DMS114 treated with DMSO at 0.1 percent for 48 hours (cell line): ENCODE data around the gene XPNPEP1.
"Not testable (repeated sequence)": the region's sequence is repeated elsewhere in the genome, so short reads cannot be mapped to it uniquely, and the experiment has no call there.

ENCODE experiments used
- DNase-seq: peaks from one replicate; lab custom pipeline; 2025; ENCODE audit not compliant: unreplicated experiment; lab: John Stamatoyannopoulos, UW

Gene XPNPEP1

DNA sequence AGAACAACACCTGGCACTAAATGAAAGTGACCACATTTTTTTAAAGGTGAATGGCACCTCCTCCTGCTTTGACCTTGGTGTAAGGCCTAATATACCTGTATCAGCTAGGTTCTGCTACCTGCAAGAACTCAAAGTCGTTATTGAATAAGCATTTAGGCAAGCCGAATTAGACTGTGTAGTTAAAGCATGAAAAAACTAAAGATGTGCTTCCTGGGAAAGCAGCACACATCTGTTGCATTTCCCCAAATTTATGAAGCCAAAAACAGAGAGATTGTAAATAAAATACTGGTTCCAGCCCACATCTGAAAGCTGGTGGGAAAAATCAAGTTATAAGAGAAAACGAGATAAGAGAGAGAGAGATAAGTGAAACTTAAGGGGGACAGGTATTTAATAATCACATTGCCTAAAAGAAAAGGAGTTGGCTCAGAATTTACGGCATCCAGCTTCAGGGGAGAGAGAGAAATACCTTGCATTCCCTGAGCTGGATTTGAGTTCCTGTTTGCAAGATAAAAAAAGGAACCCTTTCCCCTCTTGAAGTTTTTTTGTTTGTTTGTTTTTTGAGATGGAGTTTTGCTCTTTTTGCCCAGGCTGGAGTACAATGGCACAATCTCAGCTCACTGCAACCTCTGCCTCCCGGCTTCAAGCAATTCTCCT lies 1.8 kb upstream of the XPNPEP1 start:
- DNase-seq, result no peak

DNA sequence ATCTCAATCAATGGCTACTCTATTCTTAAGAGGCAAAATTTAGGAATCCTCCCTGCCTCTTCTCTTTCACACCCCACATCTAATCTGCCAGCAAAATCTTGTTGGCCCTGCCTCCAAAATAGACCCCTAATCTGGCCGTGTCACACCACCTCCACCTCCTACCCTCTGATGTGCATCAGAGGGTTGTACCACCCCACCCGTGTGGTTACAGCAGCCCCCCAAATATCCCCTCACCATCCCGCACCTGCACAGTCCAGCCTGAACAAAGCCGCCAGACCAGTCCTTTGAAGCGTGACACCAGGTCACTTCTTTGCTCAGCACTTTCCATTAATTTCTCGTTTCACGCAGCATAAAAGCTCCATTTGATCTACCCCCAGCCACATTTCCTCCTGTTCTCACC lies 776 bp upstream of the XPNPEP1 start:
- no peak for DNase-seq

DNA sequence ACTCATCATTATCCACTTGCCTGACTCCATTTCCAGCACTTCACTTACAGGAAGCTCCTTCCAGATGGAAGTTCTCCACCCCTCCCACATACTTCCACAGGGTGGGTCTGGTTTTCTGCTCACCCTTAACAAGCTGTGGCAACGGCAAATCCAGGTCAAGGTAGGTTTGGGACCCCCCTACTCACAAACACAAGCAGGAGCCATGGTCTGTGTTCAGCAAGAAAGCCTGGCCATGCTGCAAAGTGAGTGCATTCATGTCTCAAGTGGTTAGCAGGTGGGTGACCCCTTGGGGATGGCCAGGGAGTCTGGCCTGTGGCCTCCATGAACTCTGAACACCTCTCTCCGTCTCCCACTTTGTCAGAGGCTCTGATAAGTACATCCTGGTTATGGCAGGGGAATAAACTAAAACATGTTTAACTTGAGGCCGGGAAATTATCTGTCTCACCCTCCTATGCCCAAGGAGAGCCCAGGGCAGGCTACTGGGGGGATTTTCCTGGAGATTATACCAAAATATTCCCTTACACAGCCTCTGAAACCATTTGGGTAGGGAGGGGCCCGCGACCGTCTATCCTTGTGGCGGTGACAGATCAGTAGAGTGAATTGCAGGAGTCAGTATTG lies 844 bp downstream of the XPNPEP1 start:
- DNase-seq, result no peak

DNA sequence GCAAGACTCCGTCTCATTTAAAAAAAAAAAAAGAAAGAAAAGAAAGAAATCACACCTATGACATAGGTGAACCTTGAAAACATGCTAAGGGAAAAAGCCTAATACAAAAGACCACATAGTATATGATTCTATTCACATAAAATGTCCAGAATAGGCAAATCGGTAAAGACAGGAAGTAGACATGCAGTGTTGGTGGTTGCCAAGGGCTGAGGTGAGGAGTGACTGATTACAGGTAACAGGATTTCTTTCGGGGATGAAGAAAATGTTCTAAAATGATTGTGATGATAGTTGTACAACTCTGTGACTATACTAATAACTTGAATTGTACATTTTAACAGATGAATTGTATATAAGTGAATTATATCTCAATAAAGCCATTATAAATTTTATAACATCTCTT lies 3.3 kb downstream of the XPNPEP1 start:
- no peak for DNase-seq

DNA sequence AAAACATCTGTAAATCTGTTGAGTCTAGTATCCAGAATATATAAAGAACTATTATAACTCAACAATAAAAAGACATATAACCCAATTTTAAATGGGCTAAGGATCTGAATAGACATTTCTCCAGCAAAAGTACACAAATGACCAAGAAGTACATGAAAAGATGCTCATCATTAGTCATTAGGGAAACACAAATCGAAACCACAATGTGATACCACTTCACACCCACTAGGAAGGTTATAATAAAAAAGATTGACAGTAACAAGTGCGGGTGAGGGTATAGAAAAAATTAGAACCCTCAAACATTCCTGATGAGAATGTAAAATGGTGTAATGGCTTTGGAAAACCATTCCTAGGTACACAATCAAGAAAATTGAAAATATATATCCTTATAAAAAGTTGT lies 4.1 kb downstream of the XPNPEP1 start:
- DNase-seq, result no peak

GRCh38 chr10:109918707-109919106 lies 4.6 kb downstream of the XPNPEP1 start:
- not testable (repeated sequence) for DNase-seq

- no peak for DNase-seq
Measured at GRCh38 chr10:109915566-109915965, 7.7 kb downstream of the XPNPEP1 start.

- DNase-seq, result no peak
Measured at GRCh38 chr10:109914966-109915365, 8.3 kb downstream of the XPNPEP1 start.

- DNase-seq, result no peak
Measured at GRCh38 chr10:109913306-109913892, 9.9 kb downstream of the XPNPEP1 start.

- DNase-seq, result no peak
Measured at GRCh38 chr10:109912335-109913281, 10.7 kb downstream of the XPNPEP1 start.

- no peak for DNase-seq
Measured at GRCh38 chr10:109911903-109912302, 11.4 kb downstream of the XPNPEP1 start.

DNA sequence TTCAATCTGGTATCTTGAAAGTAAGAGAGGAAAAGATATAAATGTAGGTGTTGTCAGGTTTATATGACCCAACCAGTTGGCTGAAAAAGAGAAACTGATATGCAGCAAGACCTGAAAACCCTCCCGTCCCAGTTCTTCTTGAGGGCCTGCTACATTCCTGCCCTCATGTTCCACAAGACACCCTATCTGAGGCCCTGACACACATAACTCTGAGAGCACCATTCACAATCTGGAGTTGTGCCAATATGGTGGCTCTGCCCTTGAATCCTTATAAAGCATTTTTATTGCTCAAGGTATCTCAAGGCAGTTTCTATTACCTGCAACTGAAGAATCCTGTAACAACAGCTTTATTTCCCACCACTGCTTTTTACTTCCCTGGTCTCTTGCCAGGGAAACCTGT lies 17.0 kb downstream of the XPNPEP1 start:
- DNase-seq, result no peak

GRCh38 chr10:109904397-109904796 lies 18.9 kb downstream of the XPNPEP1 start:
- no peak for DNase-seq

DNA sequence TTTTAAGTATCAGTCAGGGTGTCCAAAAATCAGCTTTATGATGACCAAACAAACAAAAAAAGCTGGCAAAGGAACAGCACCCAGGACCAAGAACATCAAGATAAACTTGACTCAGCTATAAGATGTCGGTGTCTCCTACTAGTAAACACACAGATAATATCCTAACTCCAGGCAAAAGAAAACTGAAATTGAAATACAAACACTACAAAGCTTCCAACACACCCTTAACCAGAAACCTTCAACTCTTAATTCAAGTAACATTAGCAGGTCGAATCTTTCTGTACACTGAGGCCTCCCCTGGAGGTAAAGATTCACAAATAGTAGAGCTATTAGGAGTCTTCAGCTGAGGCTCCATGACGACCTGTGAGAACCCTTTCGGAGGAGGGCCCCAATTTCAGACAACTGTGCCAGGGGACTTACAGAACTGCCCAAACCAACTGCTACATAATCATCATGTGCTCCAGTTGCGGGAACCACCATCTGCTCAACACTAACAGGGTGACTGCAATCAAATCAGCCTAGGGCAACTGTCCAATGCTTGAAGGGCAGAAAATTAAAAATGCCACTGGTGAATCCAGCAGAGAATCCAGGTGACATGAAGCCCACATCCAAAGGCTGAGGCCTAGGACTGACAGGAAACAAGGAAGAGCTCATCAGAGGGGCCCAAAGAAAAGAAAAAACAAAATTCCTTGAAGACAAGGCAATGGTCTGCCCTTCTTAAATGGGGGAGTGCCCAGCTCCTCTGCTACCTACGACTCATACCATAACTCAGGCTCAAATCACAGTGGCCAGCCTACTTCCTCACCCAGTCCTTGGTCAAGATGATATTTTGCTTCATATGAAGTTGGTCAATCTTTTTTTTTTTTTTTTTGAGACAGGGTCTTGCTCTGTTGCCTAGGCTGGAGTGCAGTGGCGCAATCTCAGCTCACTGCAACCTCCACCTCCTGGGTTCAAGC lies 20.0 kb downstream of the XPNPEP1 start:
- no peak for DNase-seq

DNA sequence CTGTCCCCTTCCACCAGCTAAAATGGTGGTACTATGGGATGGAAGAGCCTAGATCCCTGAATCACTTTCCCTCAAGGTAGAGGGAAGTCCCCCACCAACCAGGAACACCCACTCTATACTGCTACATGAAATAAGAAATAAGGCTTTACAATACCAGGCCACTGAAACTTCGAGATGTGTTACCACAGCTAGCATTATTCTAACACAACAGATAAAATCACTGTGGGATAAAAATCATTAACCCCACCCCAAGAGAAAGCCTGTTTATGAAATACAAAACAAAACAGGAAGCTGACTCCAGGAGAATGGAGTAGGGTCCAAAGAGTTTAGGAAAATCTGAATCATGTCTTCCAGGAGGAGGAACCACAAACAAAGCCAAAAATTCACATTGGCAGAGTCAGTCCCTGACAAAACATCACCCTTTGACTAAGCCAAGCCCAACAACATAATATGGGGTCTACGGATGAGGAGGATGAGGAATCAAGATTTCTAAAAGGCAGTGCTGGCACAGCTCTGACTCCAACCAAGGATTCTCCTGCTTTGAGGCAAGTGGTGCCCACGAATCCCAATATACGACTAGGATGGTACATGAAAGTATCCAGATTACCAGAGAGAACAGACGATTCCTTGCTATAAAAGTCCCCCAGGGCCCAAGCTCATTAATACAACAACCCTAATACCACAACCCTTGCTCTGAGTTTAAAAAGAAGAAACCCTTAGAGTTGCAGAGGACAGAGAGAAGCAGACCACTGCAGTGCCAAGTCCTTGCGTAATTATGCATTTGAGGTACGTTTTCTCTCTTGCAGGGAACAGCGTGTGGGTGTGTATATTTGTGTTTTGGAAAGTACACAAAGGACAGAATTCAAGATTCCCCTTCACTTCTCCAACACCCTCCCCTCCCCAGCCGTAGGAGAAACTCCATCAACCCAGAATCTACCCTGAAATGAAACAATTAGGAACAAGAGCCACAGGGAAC lies 23.7 kb downstream of the XPNPEP1 start:
- no peak for DNase-seq

GRCh38 chr10:109898666-109899355 lies 24.5 kb downstream of the XPNPEP1 start:
- DNase-seq, result no peak

GRCh38 chr10:109898007-109898406 lies 25.3 kb downstream of the XPNPEP1 start:
- no peak for DNase-seq

DNA sequence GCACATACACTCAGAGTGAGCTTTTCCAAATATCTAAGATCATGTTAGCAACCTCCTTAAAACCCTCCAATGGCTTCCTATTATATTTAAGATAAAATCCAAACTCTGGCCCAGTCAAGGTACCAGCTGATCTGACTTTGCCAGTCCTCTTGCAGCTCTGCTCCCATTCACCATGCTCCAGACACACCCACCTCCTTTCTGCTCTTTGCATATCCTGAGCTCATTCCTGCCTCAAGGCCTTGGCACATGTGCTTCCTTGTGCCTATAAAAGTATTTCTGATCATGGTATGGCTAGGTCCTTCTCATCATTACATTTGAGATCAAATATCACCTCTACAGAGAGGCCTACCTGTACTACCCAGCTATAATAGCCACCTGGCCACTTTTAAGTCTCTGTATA lies 27.5 kb downstream of the XPNPEP1 start:
- DNase-seq, result no peak
